Measurements from ENCODE around the gene SLC6A1. TPM values are rescaled to one million over a fixed set of nuclear protein-coding genes. Genes with fewer than 3 reads are reported as not detected.

The SLC6A1 gene
- total and polyA plus RNA-seq, 2 of the 8 experiments (the other 6 are each of a cell fraction or from before 2014, with no cell fraction given), result 0.30 to 0.63 TPM

DNA sequence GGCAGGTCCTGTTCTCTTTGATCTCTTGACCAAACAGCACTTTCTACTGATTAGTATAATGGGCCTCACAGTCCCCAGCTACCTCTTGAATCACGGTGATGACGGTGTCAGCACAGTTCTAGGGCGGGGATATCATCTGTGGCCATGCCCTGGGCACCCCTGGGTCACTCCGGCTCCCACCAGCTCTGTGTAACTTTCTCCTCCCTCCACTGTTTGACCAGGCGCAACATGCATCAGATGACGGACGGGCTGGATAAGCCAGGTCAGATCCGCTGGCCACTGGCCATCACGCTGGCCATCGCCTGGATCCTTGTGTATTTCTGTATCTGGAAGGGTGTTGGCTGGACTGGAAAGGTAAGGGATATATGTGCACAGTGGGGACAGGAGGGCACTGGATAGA is 29.6 kb downstream of the SLC6A1 start (continued):
- no peak for TF ChIP-seq CBX5 (IDR thresholded peaks at IDR 0.05; ENCODE audit: low read depth, low read length)

Measured in H1 (cell line).